HepG2 (cell line): Measurements from ENCODE around the gene HS6ST2. TPM values are rescaled to one million over a fixed set of nuclear protein-coding genes. Genes with fewer than 3 reads are reported as not detected.

ENCODE experiments used
- ATAC-seq: fragments of 200-7000 bp; cut with Tn5 transposase; 3 replicates; pipeline ENCODE4 v1.9.1; 2020; ENCODE audit warnings: mild to moderate bottlenecking, moderate library complexity
- BruUV-seq: library from RNA; stranded (reverse); fragments of 400-500 nt; replicated peaks from 2 replicates; lab custom pipeline; 2021; lab: Mats Ljungman, UMichigan
- CTCF ChIA-PET: fragments of 300-600 bp; formaldehyde crosslinking; extraction: SDS; loops from one replicate; lab custom pipeline; 2021; ENCODE audit warnings: low total read pairs, inconsistent platforms, low intra/inter-chr PET ratio; lab: Yijun Ruan, JAX
- POLR2A ChIA-PET: fragments of 350-600 bp; sonication (Branson Sonifier 250); formaldehyde crosslinking; loops from one replicate; lab custom pipeline; 2020; ENCODE audit warnings: antibody characterized with exemption, inconsistent platforms; lab: Yijun Ruan, JAX
- DNase-seq: peaks from one replicate; pipeline ENCODE4 v3.0.0-alpha.2; 2015; ENCODE audit warnings: low spot score
- FAIRE-seq: peaks from 3 replicates; lab custom pipeline; 2011; peaks lifted over from hg19 to GRCh38; lab: Jason Lieb, UNC
- H2AFZ ChIP-seq: one replicate; pipeline ENCODE4 v1.6.1; 2011; ENCODE audit warnings: low read length, inconsistent platforms
- H3K27ac ChIP-seq: fragments of 300-600 bp; 3 replicates; pipeline ENCODE4 v1.8.0; 2011; ENCODE audit warnings: mixed run types, mild to moderate bottlenecking, mixed read lengths, low read length, inconsistent platforms; ENCODE audit not compliant: insufficient read depth; ENCODE audit errors: extremely low read length
- H3K27me3 ChIP-seq, 2 experiments: fragments of 200-600 bp in 1 of 2; 2 replicates in 1 of 2; 3 replicates in 1 of 2; pipeline versions ENCODE4 v1.6.0 to v1.8.0; 2011; ENCODE audit warnings: low read length in 2 of 2, mild to moderate bottlenecking in 2 of 2, moderate library complexity in 2 of 2, inconsistent platforms in 1 of 2; ENCODE audit not compliant: insufficient read depth in 2 of 2, control insufficient read depth in 1 of 2
- H3K36me3 ChIP-seq, 2 experiments: fragments of 200-600 bp in 1 of 2; replicated peaks in 1 of 2; 2 replicates in 1 of 2; 3 replicates in 1 of 2; pipeline versions ENCODE4 v1.5.1 to v1.8.0; 2011; ENCODE audit warnings: low read length in 2 of 2, inconsistent platforms in 1 of 2; ENCODE audit not compliant: insufficient read depth in 2 of 2, control insufficient read depth in 1 of 2
- H3K4me1 ChIP-seq: 2 replicates; pipeline ENCODE4 v1.5.1; 2012; ENCODE audit warnings: low read length, inconsistent platforms; ENCODE audit not compliant: insufficient read depth
- H3K4me2 ChIP-seq: 2 replicates; pipeline ENCODE4 v1.6.0; 2011; ENCODE audit warnings: low read depth, low read length, inconsistent platforms
- H3K4me3 ChIP-seq, 3 experiments: fragments of 200-600 bp in 1 of 3; sonication (generic), shearing (Covaris generic) in 1 of 3; replicated peaks in 1 of 3; 2 replicates each; pipeline ENCODE4 v1.5.1; 2011 to 2016; ENCODE audit warnings: low read length in 3 of 3, inconsistent platforms in 2 of 3, low read depth in 2 of 3, mild to moderate bottlenecking in 2 of 3, control low read depth in 1 of 3, mixed read lengths in 1 of 3; ENCODE audit not compliant: insufficient read depth in 1 of 3
- H3K79me2 ChIP-seq: one replicate; pipeline ENCODE4 v1.6.1; 2011; ENCODE audit warnings: low read length, inconsistent platforms; ENCODE audit not compliant: insufficient read depth
- H3K9ac ChIP-seq: 2 replicates; pipeline ENCODE4 v1.6.0; 2011; ENCODE audit warnings: mild to moderate bottlenecking, low read depth, low read length, inconsistent platforms; ENCODE audit not compliant: insufficient read depth
- H3K9me3 ChIP-seq: 2 replicates; pipeline ENCODE4 v1.5.1; 2012; ENCODE audit warnings: mild to moderate bottlenecking, low read length
- H4K20me1 ChIP-seq: 2 replicates; pipeline ENCODE4 v1.6.0; 2011; ENCODE audit warnings: inconsistent platforms, mild to moderate bottlenecking, low read length, moderate library complexity; ENCODE audit not compliant: insufficient read depth
- ATF4 ChIP-seq, 2 experiments: fragments of 450-650 bp in 1 of 2; sonication (generic) in 1 of 2; formaldehyde crosslinking; IDR thresholded peaks; 2 replicates each; pipeline versions ENCODE4 v1.5.0 to v1.8.0; 2020 to 2022; ENCODE audit warnings: mild to moderate bottlenecking in 1 of 2, missing genetic modification reagents in 1 of 2
- HNF4A ChIP-seq: sonication (generic); formaldehyde crosslinking; IDR thresholded peaks from 2 replicates; pipeline ENCODE4 v1.4.0; 2020; ENCODE audit warnings: missing genetic modification reagents
- KDM6A ChIP-seq: IDR thresholded peaks from 2 replicates; pipeline ENCODE4 v1.6.1; 2016; ENCODE audit warnings: low read depth
- KLF12 ChIP-seq: sonication (generic); formaldehyde crosslinking; IDR thresholded peaks from 2 replicates; pipeline ENCODE4 v1.4.0; 2020; ENCODE audit warnings: missing genetic modification reagents, borderline replicate concordance
- PITX1 ChIP-seq: sonication (generic); formaldehyde crosslinking; IDR thresholded peaks from 2 replicates; pipeline ENCODE4 v1.5.1; 2020; ENCODE audit warnings: mild to moderate bottlenecking, missing genetic modification reagents
- SOX6 ChIP-seq, 2 experiments: fragments of 450-650 bp in 1 of 2; sonication (generic) in 1 of 2; formaldehyde crosslinking in 1 of 2; IDR thresholded peaks; 2 replicates each; pipeline versions ENCODE4 v1.4.0 to v1.6.1; 2017 to 2020; ENCODE audit warnings: antibody characterized with exemption in 1 of 2, mild to moderate bottlenecking in 1 of 2, missing genetic modification reagents in 1 of 2
- U2AF1 ChIP-seq: fragments of 200-400 bp; formaldehyde crosslinking; optimal IDR thresholded peaks from 2 replicates; pipeline ENCODE3; 2017; ENCODE audit warnings: mild to moderate bottlenecking, low read depth, low read length
- ZNF160 ChIP-seq: sonication (generic); formaldehyde crosslinking; IDR thresholded peaks from 2 replicates; pipeline ENCODE4 v1.8.0; 2022; ENCODE audit warnings: mild to moderate bottlenecking, inconsistent platforms, missing genetic modification reagents
- ZNF224 ChIP-seq: sonication (generic); formaldehyde crosslinking; IDR thresholded peaks from 2 replicates; pipeline ENCODE4 v1.5.0; 2020; ENCODE audit warnings: mild to moderate bottlenecking, missing genetic modification reagents
- ZNF709 ChIP-seq: sonication (generic); formaldehyde crosslinking; IDR thresholded peaks from 2 replicates; pipeline ENCODE4 v1.5.0; 2020; ENCODE audit warnings: mild to moderate bottlenecking, missing genetic modification reagents
- ZNF747 ChIP-seq: sonication (generic); formaldehyde crosslinking; IDR thresholded peaks from 2 replicates; pipeline ENCODE4 v1.8.1; 2023; ENCODE audit warnings: missing genetic modification reagents, mild to moderate bottlenecking, borderline replicate concordance
- ZNF816 ChIP-seq: sonication (generic); formaldehyde crosslinking; IDR thresholded peaks from 2 replicates; pipeline ENCODE4 v1.8.0; 2022; ENCODE audit warnings: missing genetic modification reagents, mild to moderate bottlenecking, borderline replicate concordance
- WGBS: methylation state at CpG from one replicate; pipeline ENCODE4 v1.1.6; 2017; ENCODE audit warnings: low lambda C conversion rate; 5-methylcytosine and 5-hydroxymethylcytosine counted together
- in situ Hi-C: cut with HindIII; loops from 2 replicates; pipeline ENCODE4 v1.10.0; 2017; ENCODE audit warnings: low pct_unique_long_range_greater_than_20kb; ENCODE audit not compliant: extremely low pct_ligation_motif_present
- intact Hi-C: fragments of 100-400 bp; cut with micrococcal nuclease; formaldehyde crosslinking; loops from one replicate; pipeline ENCODE4 v1.10.0; 2022; ENCODE audit not compliant: unreplicated experiment
- polyA plus RNA-seq, 8 experiments: library from polyadenylated mRNA; depleted of rRNA in 3 of 8; stranded (reverse) in 7 of 8; unstranded in 1 of 8; fragments of >200 nt; fragmentation: Illumina TruSeq in 4 of 8; extraction: Trizol in 4 of 8; gene quantifications; 2 replicates each; pipeline versions ENCODE4 v1.2.1 to v1.2.3, GENCODE V29; 2011 to 2016; ENCODE audit warnings: low read depth in 4 of 8, missing spikeins in 1 of 8, mixed read lengths in 1 of 8; ENCODE audit not compliant: insufficient read depth in 1 of 8
- total RNA-seq, 5 experiments: library from RNA; depleted of rRNA; stranded (reverse); fragments of >200 nt; fragmentation: Illumina TruSeq; extraction: Trizol; gene quantifications; 2 replicates each; pipeline ENCODE4 v1.2.3, GENCODE V29; 2016; ENCODE audit warnings: low read depth in 1 of 5
- TF ChIP-seq, protein P1 (sequence below): sonication (generic); formaldehyde crosslinking; IDR thresholded peaks from 2 replicates; pipeline ENCODE4 v1.4.0; 2020; ENCODE audit warnings: missing genetic modification reagents, mild to moderate bottlenecking, borderline replicate concordance
- TF ChIP-seq, protein P2 (sequence below): sonication (generic); formaldehyde crosslinking; IDR thresholded peaks from 2 replicates; pipeline ENCODE4 v1.4.0; 2020; ENCODE audit warnings: mild to moderate bottlenecking, missing genetic modification reagents
- TF ChIP-seq, protein P3 (sequence below): IDR thresholded peaks from 2 replicates; pipeline ENCODE4 v1.6.1; 2018; ENCODE audit warnings: missing genetic modification reagents

The HS6ST2 gene
- total and polyA plus RNA-seq, 2 of the 13 experiments (the other 11 are each of a cell fraction or from before 2014, with no cell fraction given) = 0.05 TPM; not detected in 1

- FAIRE-seq = no peak
- intact Hi-C loops = no loop called here
- CTCF ChIA-PET = no interaction called here
Observed at GRCh38 chrX:132769609-132770008, 188.8 kb downstream of the HS6ST2 start.

GRCh38 chrX:132766452-132766851 lies 192.0 kb downstream of the HS6ST2 start:
- no peaks in the 10 kb centered on the region for H3K36me3 ChIP-seq
- CTCF ChIA-PET = no interaction called here
- TF ChIP-seq ZNF709 (CRISPR knock-in tag) = no peak
- TF ChIP-seq ZNF160 (CRISPR knock-in tag) = no peak
- TF ChIP-seq HNF4A (CRISPR knock-in tag) = no peak
- no peak for TF ChIP-seq ZNF816 (CRISPR knock-in tag)
- no peak for TF ChIP-seq ZNF224
- TF ChIP-seq PITX1 (CRISPR knock-in tag) = no peak
- TF ChIP-seq, protein P1, sequence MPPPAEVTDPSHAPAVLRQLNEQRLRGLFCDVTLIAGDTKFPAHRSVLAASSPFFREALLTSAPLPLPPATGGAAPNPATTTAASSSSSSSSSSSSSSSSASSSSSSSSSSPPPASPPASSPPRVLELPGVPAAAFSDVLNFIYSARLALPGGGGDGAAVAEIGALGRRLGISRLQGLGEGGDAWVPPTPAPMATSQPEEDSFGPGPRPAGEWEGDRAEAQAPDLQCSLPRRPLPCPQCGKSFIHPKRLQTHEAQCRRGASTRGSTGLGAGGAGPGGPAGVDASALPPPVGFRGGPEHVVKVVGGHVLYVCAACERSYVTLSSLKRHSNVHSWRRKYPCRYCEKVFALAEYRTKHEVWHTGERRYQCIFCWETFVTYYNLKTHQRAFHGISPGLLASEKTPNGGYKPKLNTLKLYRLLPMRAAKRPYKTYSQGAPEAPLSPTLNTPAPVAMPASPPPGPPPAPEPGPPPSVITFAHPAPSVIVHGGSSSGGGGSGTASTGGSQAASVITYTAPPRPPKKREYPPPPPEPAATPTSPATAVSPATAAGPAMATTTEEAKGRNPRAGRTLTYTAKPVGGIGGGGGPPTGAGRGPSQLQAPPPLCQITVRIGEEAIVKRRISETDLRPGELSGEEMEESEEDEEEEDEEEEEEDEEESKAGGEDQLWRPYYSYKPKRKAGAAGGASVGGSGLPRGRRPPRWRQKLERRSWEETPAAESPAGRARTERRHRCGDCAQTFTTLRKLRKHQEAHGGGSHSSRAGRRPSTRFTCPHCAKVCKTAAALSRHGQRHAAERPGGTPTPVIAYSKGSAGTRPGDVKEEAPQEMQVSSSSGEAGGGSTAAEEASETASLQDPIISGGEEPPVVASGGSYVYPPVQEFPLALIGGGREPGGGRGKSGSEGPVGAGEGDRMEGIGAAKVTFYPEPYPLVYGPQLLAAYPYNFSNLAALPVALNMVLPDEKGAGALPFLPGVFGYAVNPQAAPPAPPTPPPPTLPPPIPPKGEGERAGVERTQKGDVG (CRISPR knock-in tag) = no peak
- TF ChIP-seq, protein P2, sequence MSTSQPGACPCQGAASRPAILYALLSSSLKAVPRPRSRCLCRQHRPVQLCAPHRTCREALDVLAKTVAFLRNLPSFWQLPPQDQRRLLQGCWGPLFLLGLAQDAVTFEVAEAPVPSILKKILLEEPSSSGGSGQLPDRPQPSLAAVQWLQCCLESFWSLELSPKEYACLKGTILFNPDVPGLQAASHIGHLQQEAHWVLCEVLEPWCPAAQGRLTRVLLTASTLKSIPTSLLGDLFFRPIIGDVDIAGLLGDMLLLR (CRISPR knock-in tag) = no peak

More at GRCh38 chrX:132769609-132770008, 188.8 kb downstream of the HS6ST2 start:
- Histone ChIP-seq H3K27ac (no peak overlapping the region), H3K4me2 (no peak overlapping the region), H3K4me3 (no peak overlapping the region), H3K4me1 (no peaks in the 10 kb centered on the region), H3K79me2 (no peaks in the 10 kb centered on the region), H3K36me3 (no peaks in the 10 kb centered on the region), H4K20me1 (no peaks in the 10 kb centered on the region)
- DNase-seq (no peak), ATAC-seq (no peak)
- in situ Hi-C loops = no loop called here
- WGBS = 40% methylated on average over 7 of the region's 7 CpGs
- POLR2A ChIA-PET = no interaction called here
- TF ChIP-seq U2AF1 = no peak
- TF ChIP-seq KDM6A (CRISPR knock-in tag) = no peak
- TF ChIP-seq, protein P3, sequence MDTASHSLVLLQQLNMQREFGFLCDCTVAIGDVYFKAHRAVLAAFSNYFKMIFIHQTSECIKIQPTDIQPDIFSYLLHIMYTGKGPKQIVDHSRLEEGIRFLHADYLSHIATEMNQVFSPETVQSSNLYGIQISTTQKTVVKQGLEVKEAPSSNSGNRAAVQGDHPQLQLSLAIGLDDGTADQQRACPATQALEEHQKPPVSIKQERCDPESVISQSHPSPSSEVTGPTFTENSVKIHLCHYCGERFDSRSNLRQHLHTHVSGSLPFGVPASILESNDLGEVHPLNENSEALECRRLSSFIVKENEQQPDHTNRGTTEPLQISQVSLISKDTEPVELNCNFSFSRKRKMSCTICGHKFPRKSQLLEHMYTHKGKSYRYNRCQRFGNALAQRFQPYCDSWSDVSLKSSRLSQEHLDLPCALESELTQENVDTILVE (CRISPR knock-in tag) = no peak
- TF ChIP-seq ATF4 (CRISPR knock-in tag; IDR thresholded peaks at IDR 0.05) = no peak
- TF ChIP-seq KLF12 (CRISPR knock-in tag) = no peak
- no peak for TF ChIP-seq ZNF747 (CRISPR knock-in tag)
- TF ChIP-seq SOX6 (IDR thresholded peaks at IDR 0.05) = no peak
- no peak for TF ChIP-seq SOX6 (CRISPR knock-in tag; IDR thresholded peaks at IDR 0.05)
- TF ChIP-seq, all 625 proteins: peak for 0
- no peaks in the 10 kb centered on the region for H3K9me3 ChIP-seq
- H3K9ac ChIP-seq = no peak overlapping the region
- BruUV-seq = no TSS peak
- no peaks in the 10 kb centered on the region for H3K27me3 ChIP-seq
- no peak overlapping the region for H2AFZ ChIP-seq

More at GRCh38 chrX:132766452-132766851, 192.0 kb downstream of the HS6ST2 start:
- FAIRE-seq (no peak), ATAC-seq (no peak), DNase-seq (no peak)
- no peak overlapping the region for H3K27ac ChIP-seq
- BruUV-seq = no TSS peak
- WGBS = 50% methylated on average over 1 of the region's 1 CpG
- H4K20me1 ChIP-seq = no peaks in the 10 kb centered on the region
- H3K9me3 ChIP-seq = no peaks in the 10 kb centered on the region
- no peak overlapping the region for H2AFZ ChIP-seq
- no peak overlapping the region for H3K4me3 ChIP-seq
- intact Hi-C loops (no loop called here), in situ Hi-C loops (no loop called here)
- H3K9ac ChIP-seq = no peak overlapping the region
- no peak overlapping the region for H3K4me2 ChIP-seq
- H3K79me2 ChIP-seq = no peaks in the 10 kb centered on the region
- no peaks in the 10 kb centered on the region for H3K4me1 ChIP-seq
- no peaks in the 10 kb centered on the region for H3K27me3 ChIP-seq
- POLR2A ChIA-PET = no interaction called here
